ENCODE results near the gene MAPKAPK3. TPM values are rescaled to one million over a fixed set of nuclear protein-coding genes. Genes with fewer than 3 reads are reported as not detected.

MAPKAPK3 gene
- total and polyA plus RNA-seq, 2 of the 8 experiments (the other 6 are each of a cell fraction or from before 2014, with no cell fraction given), result 65.4 to 99.8 TPM

GRCh38 chr3:50587806-50588758 lies 28.9 kb upstream of the MAPKAPK3 start:
- H2BK5ac ChIP-seq (ENCODE audit: low read depth, low read length), result no peak overlapping the region
- H2BK120ac ChIP-seq (replicated peaks; ENCODE audit: low read depth, low read length), result no peak overlapping the region
- H3K36me3 ChIP-seq (ENCODE audit: control insufficient read depth in 2 of 4, insufficient read depth in 4 of 4, low read length in 3 of 4), result no peaks in the 10 kb centered on the region
- H3K23me2 ChIP-seq (ENCODE audit: low read depth, low read length), result no peaks in the 10 kb centered on the region
- H3K18ac ChIP-seq (ENCODE audit: extremely low read depth, low read length), result no peak overlapping the region
- WGBS, 2 experiments (ENCODE audit: extremely low coverage in 1 of 2, insufficient coverage in 1 of 2, insufficient read length in 1 of 2, insufficient replicate concordance in 2 of 2, low coverage in 1 of 2, low lambda C conversion rate in 2 of 2, missing lambda C conversion rate in 1 of 2), result 85% methylated on average over 17 of the region's 17 CpGs; no CpG with 5 or more reads in 1 of the 2 experiments
- H4K8ac ChIP-seq (ENCODE audit: extremely low read depth, insufficient read depth, low read length), result no peak overlapping the region
- no peak for TF ChIP-seq CTBP2 (IDR thresholded peaks at IDR 0.05; ENCODE audit: borderline replicate concordance, insufficient read depth, insufficient read length, low read length)
- no peak for TF ChIP-seq POLR2A (IDR thresholded peaks at IDR 0.05; ENCODE audit: control extremely low read depth in 1 of 2, low read depth in 2 of 2, low read length in 2 of 2)
- TF ChIP-seq NANOG (IDR thresholded peaks at IDR 0.05; ENCODE audit: insufficient read depth, low read depth, low read length, poor library complexity, severe bottlenecking), result no peak
- TF ChIP-seq POU5F1 (IDR thresholded peaks at IDR 0.05; ENCODE audit: low read depth, low read length), result no peak
- TF ChIP-seq KDM5A (IDR thresholded peaks at IDR 0.05; ENCODE audit: low read length), result no peak
- no peak for TF ChIP-seq CHD2 (IDR thresholded peaks at IDR 0.05; ENCODE audit: low read length)
- no peak for TF ChIP-seq RNF2 (IDR thresholded peaks at IDR 0.05; ENCODE audit: borderline replicate concordance, low read depth, low read length, missing control alignments, poor library complexity, severe bottlenecking)
- TF ChIP-seq EZH2 (IDR thresholded peaks at IDR 0.05; ENCODE audit: low read depth, low read length, severe bottlenecking), result no peak
- TF ChIP-seq SP2 (IDR thresholded peaks at IDR 0.05; ENCODE audit: low read length), result no peak
- no peak for TF ChIP-seq TBP (IDR thresholded peaks at IDR 0.05; ENCODE audit: low read depth, low read length)
- H2BK12ac ChIP-seq (ENCODE audit: low read depth, low read length), result no peak overlapping the region
- no peak overlapping the region for H3K56ac ChIP-seq (replicated peaks; ENCODE audit: insufficient read length, low read depth, low read length)
- no peak overlapping the region for H3K4me2 ChIP-seq (ENCODE audit: insufficient read depth in 1 of 2, low read depth in 2 of 2, low read length in 2 of 2)
- no peak overlapping the region for H3K4me3 ChIP-seq (ENCODE audit: extremely low read depth in 1 of 4, insufficient read depth in 2 of 4, low read depth in 3 of 4, low read length in 4 of 4)
- peaks cover 0 to 2% of the 10 kb centered on the region in 2 experiments for H4K20me1 ChIP-seq (replicated peaks in 1 of 2; ENCODE audit: control insufficient read depth in 1 of 2, insufficient read depth in 2 of 2, low read length in 2 of 2)
- no peak overlapping the region for H2BK20ac ChIP-seq (ENCODE audit: low read length)
- H3K27me3 ChIP-seq (replicated peaks in 1 of 4; ENCODE audit: control insufficient read depth in 3 of 4, extremely low read depth in 1 of 4, insufficient read depth in 3 of 4, low read length in 3 of 4), result peaks cover 0 to 2% (median 0%) of the 10 kb centered on the region in 4 experiments; a peak in 1 of 7 replicates
- H3K4me1 ChIP-seq (replicated peaks in 1 of 4; ENCODE audit: control insufficient read depth in 3 of 4, insufficient read depth in 4 of 4, low read length in 3 of 4), result no peaks in the 10 kb centered on the region
- H3K27ac ChIP-seq (ENCODE audit: low read depth, low read length), result no peak overlapping the region
- no peak overlapping the region for H3K14ac ChIP-seq (ENCODE audit: insufficient read length)
- CTCF ChIA-PET (ENCODE audit: partially characterized antibody), result interaction anchor here (0.6 to 11.1 kb wide), 10 partner anchors 10 to 799 kb away, joined by 3 to 233 read pairs (median 4); partner anchors contain the start of genes CISH, HEMK1 and MAPKAPK3
- no peaks in the 10 kb centered on the region for H3K79me1 ChIP-seq (ENCODE audit: low read depth, low read length)
- no peak overlapping the region for H3K9ac ChIP-seq (replicated peaks in 1 of 4; ENCODE audit: extremely low read depth in 1 of 4, low read depth in 3 of 4, low read length in 3 of 4)
- FAIRE-seq (no peak), DNase-seq (ENCODE audit: low read depth in 1 of 2, low spot score in 2 of 2) (no peak)
- H4K5ac ChIP-seq (ENCODE audit: insufficient read length, low read depth, low read length), result no peak overlapping the region
- H3K79me2 ChIP-seq (ENCODE audit: control insufficient read depth in 1 of 2, insufficient read depth in 2 of 2, low read length in 2 of 2), result no peaks in the 10 kb centered on the region
- no peak overlapping the region for H2AK5ac ChIP-seq (ENCODE audit: low read depth, low read length)
- H2AFZ ChIP-seq (ENCODE audit: low read length), result no peak overlapping the region
- no peak overlapping the region for H2BK15ac ChIP-seq (ENCODE audit: low read length)
- POLR2A ChIA-PET (ENCODE audit: partially characterized antibody), result interaction anchor here (0.6 to 3.1 kb wide), 9 partner anchors 8 to 365 kb away, joined by 3 to 9 read pairs (median 3); partner anchors contain the start of gene MAPKAPK3
- no peak overlapping the region for H4K91ac ChIP-seq (replicated peaks; ENCODE audit: insufficient read length, low read length)
- H3K23ac ChIP-seq (ENCODE audit: insufficient read length), result no peak overlapping the region
- H3K9me3 ChIP-seq (ENCODE audit: insufficient read depth in 2 of 2, low read depth in 1 of 2, low read length in 1 of 2), result no peaks in the 10 kb centered on the region
- no peak overlapping the region for H3K4ac ChIP-seq (replicated peaks; ENCODE audit: insufficient read length, low read depth, low read length)
